Fibroblast of upper back skin (primary cell): ENCODE data around the gene SDK2.

Experiments
- DNase-seq: peaks from one replicate; pipeline ENCODE4 v3.0.0-alpha.2; 2013

SDK2 gene

GRCh38 chr17:73644145-73645049 is at the start of gene SDK2:
Gene SDK2, minus strand, starts transcription at chr17:73644445. Its CDS starts 357 bp downstream, at chr17:73644088.
- DNase-seq, result no peak

GRCh38 chr17:73693071-73693470 is 48.8 kb upstream of the SDK2 start:
- no peak for DNase-seq

- no peak for DNase-seq
Measured at GRCh38 chr17:73691321-73691766, 47.1 kb upstream of the SDK2 start.

- no peak for DNase-seq
Measured at GRCh38 chr17:73690676-73691075, 46.4 kb upstream of the SDK2 start.

GRCh38 chr17:73689596-73690275 is 45.5 kb upstream of the SDK2 start:
- DNase-seq, result no peak

GRCh38 chr17:73686961-73687360 is 42.7 kb upstream of the SDK2 start:
- DNase-seq, result no peak

GRCh38 chr17:73686126-73686525 is 41.9 kb upstream of the SDK2 start:
- DNase-seq, result no peak

- DNase-seq, result no peak
Measured at GRCh38 chr17:73684183-73684582, 39.9 kb upstream of the SDK2 start.

- DNase-seq, result no peak
Measured at GRCh38 chr17:73683771-73684170, 39.5 kb upstream of the SDK2 start.

- no peak for DNase-seq
Measured at GRCh38 chr17:73681946-73682345, 37.7 kb upstream of the SDK2 start.

- no peak for DNase-seq
Measured at GRCh38 chr17:73679476-73679875, 35.2 kb upstream of the SDK2 start.

- DNase-seq, result no peak
Measured at GRCh38 chr17:73678999-73679398, 34.8 kb upstream of the SDK2 start.

GRCh38 chr17:73669771-73670170 is 25.5 kb upstream of the SDK2 start:
- DNase-seq, result no peak

GRCh38 chr17:73667181-73667959 is 23.1 kb upstream of the SDK2 start:
- no peak for DNase-seq

GRCh38 chr17:73663614-73664013 is 19.4 kb upstream of the SDK2 start:
- no peak for DNase-seq

GRCh38 chr17:73660366-73660765 is 16.1 kb upstream of the SDK2 start:
- no peak for DNase-seq

GRCh38 chr17:73658821-73659515 is 14.7 kb upstream of the SDK2 start:
- DNase-seq, result no peak

GRCh38 chr17:73657473-73658116 is 13.3 kb upstream of the SDK2 start:
- DNase-seq, result peak; percentile 51

GRCh38 chr17:73654241-73654640 is 10.0 kb upstream of the SDK2 start:
- DNase-seq, result no peak

- DNase-seq, result no peak
Measured at GRCh38 chr17:73653810-73654209, 9.6 kb upstream of the SDK2 start.

GRCh38 chr17:73652886-73653480 is 8.7 kb upstream of the SDK2 start:
- DNase-seq, result no peak
